ENCODE data around the gene AGAP2.

The AGAP2 gene

DNA sequence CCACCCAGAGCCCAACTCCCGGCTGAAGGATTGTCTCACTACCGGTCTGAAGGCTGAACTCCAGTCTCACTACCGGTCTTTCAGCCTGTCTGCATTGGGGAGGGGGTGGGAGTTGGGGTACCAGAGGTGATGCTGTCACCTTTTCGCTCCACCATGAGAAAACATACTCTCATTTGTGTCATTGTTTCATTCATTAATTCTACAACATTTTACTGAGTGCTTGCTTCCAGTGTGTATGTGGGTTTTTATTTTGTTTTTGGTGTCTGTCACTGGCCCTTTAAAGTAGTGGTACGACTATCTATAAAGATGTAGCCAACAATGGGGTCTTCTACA, 14.1 kb upstream of the AGAP2 start:
- DNase-seq: no peak

DNA sequence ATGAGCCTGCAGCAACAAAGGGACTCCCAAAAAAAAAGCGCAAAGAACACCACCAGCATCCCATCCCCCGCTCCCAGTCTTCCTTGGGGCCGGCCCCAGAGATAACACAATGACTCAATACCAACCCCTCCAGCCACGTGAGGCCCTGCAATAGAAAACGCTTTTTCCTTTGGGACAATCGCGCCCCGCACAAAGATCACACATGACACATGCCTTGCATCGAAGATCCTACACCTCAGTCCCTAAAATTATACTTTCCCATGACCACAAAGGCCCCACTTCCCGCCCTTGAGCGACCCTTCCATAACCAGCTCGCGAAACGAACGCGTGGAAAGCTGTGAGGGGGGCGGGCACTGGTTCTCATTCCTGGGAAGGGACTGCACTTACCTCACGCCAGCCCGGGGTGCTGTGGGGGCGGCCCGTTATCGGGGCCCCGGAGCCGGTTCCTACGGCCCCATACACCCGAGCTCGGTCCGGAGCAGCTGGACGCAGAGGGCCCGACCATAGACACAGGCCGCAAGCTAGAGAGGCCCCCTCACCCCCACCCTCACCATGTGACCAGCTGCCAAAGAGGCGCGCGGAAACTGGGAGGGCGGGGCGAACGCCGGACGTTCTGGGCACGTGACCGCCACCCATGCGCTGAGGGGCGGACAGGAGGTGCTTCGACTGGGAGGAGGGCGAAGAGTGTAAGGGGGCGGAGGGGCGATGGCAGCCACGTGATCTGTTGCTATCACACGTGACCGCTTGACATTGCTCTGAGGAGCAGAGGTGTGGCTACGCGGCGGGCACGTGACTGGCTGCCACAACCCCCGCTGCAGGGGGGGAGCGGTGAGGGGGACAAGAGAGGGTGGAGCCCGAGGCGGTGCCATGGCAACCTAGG, 13.5 kb upstream of the AGAP2 start, which contains the start of gene CDK4:
Gene CDK4 (minus strand): TSS at position 523 of the 880 bp plus-strand sequence. CDS start 593 bp downstream, outside the sequence.
- DNase-seq: peak; percentile 99

DNA sequence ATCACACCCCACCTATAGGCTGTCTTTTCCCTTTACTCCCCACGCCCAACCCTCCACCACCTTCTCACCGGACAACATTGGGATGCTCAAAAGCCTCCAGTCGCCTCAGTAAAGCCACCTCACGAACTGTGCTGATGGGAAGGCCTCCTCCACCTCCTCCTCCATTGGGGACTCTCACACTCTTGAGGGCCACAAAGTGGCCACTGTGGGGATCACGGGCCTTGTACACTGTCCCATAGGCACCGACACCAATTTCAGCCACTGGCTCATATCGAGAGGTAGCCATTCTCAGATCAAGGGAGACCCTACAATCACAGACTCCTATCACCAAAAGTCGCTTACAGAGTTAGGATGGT, 12.9 kb upstream of the AGAP2 start:
- no peak for DNase-seq

DNA sequence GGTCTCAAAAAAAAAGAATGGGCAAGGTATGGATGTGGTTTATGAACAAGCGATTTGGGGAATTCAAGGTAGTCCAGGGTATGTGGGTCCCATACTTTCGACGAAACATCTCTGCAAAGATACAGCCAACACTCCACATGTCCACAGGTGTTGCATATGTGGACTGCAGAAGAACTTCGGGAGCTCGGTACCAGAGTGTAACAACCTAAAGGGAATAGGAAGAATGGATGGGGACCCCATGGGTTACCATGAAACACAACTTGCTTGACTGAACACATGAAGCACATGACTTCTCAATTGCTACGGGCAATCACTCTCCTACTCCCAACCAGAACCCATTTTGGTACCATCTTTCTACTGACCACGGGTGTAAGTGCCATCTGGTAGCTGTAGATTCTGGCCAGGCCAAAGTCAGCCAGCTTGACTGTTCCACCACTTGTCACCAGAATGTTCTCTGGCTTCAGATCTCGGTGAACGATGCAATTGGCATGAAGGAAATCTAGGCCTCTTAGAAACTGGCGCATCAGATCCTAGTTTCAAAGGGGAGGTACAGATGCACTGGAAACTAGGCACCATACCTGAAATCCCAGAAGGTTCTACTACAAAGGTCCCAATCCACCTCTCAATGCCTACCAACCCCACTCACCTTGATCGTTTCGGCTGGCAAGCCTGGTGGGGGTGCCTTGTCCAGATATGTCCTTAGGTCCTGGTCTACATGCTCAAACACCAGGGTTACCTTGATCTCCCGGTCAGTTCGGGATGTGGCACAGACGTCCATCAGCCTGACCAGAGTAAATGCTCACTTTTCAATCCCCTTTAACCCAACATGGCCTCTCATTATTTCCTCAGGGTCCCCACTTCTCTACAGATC, 12.3 kb upstream of the AGAP2 start:
- DNase-seq: no peak

DNA sequence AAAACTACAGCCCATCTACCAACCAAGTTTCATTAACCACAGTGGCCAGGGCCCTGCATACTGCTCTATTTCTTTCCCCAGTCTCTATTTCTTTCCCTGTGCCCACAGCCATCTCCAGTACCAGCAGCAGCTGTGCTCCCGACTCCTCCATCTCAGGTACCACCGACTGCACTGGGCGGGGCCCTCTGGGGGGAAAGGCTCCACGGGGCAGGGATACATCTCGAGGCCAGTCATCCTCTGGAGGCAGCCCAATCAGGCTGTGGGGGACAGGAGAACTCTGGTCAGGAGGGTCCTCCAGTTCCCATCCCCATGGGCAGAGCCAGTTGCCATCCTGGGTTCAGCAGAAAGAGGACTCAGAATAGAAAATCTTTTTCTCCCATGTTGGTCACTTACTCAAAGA, 10.5 kb upstream of the AGAP2 start:
- no peak for DNase-seq

DNA sequence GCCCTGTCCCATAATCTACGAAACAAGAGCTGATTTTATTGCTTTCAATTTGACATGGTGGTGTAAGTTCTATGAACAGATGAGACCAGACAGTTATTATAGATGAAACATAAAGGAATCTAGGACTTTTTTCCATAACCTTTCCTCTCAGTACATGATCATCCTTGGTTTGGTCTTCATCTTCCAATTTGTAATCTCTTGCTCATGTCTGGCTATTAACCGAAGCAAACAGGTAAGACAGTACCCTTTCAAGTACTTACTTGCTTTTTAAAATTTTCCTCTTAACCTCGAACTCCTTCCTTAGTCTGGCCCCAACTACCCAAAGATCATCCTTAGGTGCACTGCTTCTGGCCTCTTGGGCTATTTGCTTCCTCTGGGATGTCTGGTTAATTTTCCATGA, 7.5 kb upstream of the AGAP2 start:
- DNase-seq: no peak

DNA sequence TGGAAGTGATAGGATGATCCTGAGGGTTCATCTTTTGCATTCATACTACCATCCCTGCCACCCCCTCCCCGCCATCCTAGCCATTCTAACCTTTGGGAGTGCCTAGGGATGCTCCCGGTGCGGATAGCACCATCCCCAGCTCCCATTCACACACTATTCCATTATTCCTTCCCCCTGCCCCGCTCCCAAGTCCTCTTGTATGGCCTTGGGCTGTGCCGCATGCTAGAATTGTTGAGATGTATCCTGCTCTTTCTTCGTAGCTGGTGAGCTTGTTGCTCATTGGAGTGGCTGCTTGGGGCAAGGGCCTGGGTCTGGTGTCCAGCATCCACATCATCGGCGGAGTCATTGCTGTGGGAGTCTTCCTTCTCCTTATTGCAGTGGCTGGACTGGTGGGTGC, 6.9 kb upstream of the AGAP2 start:
- DNase-seq: no peak

DNA sequence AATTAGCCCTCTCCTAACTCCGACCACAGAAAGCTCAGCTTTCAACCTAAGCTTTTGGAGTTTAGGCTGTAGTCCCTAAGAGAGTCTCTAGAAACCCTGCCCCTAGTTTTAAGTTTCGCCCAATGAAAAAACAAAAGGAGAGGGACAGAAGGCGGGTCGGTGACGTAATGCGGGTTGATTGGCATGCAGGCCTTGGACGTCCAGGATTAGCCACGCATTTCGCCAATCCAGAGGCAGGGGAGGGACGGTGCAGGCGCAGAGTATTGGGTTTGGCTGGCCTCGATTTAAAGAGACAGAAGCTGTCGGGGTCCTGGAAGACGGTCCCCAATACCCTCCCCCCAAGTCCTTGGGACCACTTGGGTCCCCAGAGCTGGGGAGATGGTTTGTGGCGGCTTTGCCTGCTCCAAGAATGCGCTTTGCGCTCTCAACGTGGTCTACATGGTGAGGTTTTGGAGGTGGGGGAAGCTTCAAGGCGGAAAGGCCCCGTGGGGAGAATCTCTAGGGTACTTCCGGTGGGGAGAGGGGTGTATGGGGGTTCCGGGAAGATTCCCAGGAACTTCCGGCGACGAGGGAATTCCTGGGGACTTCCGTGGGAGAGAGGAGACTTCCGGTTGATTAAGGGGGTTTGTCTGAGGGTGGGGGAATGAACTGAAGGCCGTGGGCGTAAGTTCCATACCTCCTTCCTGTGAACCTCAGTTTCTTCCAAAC, 6.4 kb upstream of the AGAP2 start, which contains the start of gene TSPAN31:
Gene TSPAN31 (plus strand): TSS at position 263 of the 708 bp plus-strand sequence. CDS start 116 bp downstream, at position 379.
- DNase-seq: peak; percentile 76

DNA sequence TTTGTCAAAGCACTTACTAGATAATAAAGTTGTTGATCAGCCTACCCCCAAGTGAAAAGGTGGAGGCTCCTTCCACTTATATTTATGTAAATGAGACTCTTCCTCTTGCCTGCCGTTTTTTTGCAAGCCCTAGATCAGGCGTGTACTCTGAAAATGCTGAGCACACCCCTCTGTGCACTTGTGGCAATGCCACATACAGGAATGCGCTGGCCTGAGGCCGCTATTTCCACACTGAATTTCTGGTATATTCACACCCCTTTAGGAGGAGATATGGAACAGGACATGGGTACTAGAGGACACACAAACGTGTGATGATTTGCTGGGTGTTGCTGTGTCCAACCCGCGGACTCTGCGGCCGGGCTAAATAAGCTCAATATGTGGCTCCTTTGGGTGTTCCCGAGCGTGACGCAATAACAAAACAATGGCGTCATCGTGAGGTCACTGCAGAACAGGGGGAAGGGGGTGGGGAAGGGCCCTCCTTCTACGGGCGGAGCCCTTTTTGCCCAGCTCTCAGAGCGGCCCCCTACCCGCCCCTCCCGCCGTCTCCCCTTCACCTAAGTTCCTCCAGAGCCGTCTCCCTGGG, 5.7 kb upstream of the AGAP2 start:
- no peak for DNase-seq

DNA sequence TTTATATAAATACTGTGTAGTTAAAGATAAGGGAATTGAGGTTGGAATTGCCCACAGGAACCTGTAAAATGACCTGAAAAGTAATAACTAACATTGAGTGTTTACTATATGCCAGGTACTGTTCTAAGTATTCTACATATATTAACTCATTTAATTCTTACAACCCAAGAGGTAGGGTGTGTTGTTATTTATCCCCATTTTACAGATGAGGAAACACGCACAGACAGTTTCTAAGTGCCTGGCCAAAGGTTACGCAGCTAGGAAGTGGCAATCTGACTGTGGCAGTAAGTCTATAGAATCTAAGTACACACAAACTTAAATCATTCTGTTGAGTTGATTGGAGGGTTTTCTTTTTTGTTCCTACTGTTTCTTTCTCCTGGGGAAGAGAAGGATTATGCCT, 5.2 kb upstream of the AGAP2 start:
- no peak for DNase-seq

DNA sequence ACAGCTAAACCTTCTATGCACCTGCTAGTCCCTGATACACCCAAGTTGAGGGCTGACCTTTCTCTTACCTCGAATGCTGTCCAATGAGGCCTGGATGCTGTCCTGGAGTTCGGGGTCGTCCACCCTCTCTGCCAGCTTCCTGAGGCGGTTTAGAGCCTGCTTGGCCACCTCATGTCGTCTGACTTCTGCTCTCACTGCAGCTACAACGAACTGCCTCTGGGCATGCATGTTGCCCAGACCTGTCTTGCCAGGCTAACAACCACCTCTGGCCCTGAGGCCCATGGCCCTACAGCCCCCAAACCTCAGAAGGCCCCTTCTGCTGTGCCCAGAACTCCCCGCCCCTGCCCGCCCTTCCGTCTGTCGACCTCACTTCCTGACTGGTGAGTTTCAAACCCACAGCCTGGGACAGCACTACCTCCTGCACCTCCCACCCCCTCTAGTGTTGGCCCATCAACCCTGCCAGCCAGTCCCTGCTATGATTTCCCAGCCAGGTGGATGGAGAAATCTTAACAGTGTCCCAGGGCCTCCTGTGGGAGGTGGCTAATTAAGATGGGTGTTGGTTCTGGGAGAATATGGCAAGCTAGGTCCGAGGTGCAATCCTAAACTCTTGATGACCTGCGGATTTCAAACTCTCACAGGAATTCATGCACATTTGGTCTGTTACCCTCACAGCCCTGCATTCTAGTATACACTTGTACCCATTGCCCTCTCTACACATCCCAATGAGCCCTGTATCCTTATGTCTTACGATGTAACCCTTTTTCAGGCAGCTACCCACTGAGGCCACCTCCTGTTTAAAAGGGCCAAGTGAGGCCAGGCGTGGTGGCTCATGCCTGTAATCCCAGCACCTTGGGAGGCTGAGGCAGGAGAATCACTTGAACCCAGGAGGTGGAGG, 3.5 kb upstream of the AGAP2 start:
- DNase-seq: no peak

DNA sequence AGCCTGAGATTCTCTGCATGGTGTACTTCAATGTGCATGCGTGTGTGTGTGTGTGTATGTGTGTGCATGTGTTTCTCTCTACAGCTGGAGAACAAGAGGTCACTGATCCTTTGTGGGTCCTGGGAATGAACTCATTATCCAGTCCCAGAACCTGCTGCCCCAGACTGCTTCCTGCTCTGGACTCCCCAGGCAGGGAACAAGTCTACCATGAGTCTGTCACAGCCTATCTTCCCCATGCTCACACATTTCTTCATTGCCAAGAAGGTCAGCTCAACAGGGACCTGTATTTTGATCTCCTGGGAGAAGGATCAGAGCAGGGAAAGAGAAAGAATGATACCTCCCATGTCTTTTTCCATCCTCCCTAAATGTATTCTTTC, 2.9 kb upstream of the AGAP2 start:
- DNase-seq: no peak

DNA sequence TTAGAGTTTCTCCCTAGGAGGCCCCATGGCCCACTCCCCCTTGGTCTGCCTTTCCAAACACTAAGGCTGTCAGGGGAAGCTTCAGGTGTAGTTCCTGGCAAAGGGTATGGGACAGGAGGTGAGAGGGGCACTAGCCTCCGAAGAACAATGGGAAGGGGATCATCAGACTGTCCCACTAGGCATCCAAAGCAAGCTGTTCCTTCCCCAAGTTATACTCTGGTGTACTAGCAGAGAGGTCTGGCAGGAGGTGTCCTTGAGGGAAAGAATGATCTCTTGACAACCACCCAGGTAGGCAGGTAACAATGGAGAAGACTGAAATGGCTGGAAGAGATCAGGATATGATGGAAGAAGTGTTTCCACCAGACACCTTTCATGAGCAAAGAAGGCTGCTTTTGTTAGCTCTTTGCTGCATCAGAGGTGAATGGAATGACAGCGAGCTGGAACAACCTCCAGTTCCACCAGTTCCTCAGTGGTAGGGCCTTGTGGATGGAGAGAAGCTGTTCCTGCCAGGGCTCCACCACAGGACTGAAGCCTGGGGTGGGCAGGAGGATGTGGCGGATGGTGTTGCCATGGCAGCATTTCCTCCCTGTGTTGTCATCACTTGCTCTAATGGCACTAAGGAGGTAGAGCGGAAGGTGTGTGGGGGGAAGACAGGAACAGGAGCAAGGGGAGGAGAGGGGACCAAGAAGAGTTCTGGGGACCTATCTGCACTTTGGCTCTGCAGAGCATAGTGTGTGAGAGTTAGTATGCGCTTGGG, 2.3 kb upstream of the AGAP2 start:
- DNase-seq: no peak

DNA sequence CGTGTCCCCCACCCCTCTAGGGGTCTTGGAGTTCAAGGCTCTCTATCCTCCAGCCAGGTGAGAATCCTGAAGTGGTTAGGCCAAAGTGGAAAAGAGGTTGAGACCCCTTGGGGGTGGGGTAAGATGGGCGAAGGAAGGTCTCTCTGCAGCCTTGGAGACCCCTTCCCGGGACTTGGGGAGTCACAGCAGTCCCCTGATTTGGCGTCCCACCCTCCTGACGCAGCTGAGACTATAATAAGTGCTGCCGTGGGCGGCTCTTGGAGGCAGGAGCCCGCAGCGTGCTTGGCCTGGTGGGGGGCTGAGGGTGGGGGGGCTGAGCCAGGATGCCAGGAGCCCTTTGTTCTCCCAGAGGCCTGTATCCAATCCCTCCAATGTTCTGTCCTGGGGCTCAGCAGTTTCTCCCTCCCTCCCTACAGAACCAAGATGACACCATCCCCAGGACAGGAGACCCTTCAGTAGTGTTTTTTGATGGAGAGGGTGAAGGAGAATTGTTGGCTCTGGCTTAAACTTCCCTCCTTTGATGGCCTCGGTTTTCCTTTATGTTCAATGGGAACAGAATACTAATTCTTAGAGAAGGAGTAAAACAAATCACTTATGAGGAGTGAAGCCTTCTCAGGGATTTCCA, 1.5 kb upstream of the AGAP2 start:
- DNase-seq: no peak

DNA sequence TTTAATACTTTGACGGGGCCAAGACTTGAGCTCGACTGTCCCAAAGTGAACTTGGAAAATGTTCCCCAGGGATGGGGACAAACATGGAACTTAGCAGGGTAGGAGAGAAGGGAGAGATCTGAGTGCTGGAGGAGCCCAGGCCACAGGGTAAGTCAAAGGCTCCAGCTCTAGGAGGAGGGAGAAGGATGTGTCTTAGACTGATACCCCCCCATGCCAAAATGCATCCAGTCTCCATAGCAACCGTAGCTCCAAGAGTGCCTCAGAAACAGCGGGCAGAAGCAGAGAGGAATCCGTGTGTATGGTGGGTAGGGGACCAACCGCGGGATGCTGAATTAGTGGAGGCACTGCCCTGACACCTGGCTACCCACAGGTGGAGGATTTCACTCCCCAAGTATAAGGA, 845 bp upstream of the AGAP2 start:
- no peak for DNase-seq

DNA sequence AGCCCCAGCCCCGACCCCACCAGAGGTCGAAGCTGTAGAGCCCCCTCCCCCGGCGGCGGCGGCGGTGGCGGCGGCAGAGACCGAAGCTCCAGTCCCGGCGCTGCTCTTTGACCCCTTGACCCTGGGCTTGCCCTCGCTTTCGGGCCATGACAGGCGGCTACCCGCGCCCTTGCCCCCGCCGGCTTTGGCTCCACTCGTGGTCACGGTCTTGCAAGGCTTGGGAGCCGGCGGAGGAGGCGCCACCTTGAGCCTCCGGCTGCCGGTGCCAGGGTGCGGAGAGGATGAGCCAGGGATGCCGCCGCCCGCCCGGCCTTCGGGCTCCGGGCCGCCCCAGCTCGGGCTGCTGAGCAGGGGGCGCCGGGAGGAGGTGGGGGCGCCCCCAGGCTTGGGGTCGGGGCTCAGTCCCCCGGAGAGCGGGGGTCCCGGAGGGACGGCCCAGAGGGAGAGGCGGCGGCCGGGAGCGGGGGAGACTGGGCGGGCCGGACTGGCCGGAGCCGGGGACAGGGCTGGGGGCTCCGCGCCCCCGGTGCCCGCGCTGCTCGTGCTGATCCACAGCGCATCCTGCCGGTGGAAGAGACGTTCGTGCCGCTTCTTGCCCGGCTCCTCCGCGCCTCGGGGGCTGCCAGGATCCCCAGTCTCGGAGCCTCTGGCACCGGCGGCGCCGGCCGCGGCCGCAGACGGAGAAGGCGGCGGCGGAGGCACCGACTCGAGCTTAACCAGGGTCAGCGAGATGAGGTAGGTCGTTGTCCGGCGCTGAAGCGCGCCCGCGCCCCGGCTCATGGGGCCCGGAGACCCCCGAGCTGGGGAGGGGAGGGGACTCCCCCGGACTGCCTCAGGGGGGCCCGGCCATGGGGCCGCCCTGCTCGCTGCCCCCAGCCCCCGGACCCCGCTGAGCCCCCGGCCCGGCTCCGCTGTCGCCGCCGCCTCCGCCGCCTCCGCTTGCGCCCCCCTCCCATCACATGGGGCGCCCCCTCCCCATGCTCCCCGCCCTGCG, 778 bp downstream of the AGAP2 start:
- DNase-seq: no peak

DNA sequence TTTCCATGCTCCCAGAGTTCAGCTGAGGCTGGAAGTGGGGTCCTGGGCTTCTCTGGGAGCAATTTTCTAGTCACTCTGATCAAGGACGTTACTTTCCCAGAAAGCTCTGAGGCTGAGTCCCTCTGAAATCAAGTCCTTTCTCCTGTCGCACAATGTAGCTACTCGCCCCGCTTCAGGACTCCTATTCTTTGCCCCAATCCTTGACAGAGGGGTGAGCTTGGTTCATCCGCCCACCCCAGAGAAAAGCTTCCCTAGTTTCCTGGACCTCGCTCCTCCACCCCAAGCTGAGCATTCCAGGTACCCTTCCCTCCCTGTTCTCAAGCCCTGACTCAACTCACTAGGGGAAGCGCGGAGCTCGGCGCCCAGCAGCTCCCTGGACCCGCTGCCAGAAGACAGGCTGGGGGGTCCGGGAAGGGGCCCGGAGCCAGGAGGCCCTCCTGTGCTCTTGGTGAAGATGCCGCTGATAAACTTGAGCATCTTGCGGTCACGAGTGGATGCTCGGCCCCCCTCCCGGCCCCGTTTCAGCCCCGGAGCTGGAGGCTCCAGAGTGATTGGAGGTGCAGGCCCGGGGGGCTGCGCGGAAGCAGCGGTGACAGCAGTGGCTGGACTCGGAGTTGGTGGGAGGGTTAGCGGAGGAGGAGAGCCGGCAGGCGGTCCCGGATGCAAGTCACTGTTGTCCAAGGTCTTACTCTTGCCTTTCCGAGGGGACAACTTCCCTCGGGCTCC, 1.6 kb downstream of the AGAP2 start:
- DNase-seq: no peak

DNA sequence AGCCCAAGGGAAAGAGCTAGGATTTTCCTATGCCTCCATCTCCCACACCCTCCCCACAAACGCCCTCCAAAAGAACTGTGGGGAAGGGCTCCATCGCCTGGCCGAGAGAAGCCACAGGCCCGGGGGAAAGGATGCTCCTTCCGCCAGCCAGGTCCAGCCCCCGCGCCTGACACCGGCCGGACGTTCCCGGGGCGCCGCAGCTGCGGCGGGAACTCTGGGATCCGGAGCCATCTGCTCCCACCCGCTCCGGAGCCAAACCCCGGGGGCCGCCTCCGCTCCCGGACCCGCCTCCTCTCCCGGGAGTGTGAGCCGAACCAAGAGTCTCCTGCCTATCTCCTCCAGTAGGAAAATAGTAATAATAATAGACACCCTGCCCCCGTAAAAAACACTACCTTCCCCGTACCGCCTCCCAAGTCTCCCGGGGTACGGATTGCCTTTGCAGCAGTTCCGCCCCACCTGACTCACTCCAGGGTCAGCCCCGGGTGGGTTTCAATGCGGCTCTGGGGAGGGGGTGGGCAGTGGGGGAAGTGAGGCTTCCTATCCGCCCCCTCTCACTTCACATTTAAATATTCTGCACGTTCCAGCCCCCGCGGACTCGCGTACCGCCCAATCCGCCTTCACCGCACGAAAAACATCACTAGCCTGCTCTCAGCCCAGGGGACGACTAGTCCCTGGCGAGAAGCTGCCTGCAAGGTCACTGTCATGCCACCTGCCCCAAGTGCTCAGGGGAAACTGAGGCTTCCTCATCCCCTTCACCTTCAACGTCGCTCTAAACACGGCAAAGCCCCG, 2.4 kb downstream of the AGAP2 start:
- DNase-seq: no peak

Data from NCI-H187 treated with DMSO at 0.1 percent for 48 hours (cell line).